ENCODE data around the gene C16orf46. TPM values are rescaled to one million over a fixed set of nuclear protein-coding genes. Genes with fewer than 3 reads are reported as not detected.

C16orf46 gene
- polyA plus RNA-seq, 1 donor from 2014 or later, result 8.7 TPM

Small RNAs within 50 kb of the gene (small RNA-seq; reads per million reads assigned to genes)
- 0 reads per million in 3 experiments for gene AC092718.3
- 0 reads per million in 3 experiments for gene RNU6-1191P

Other genes starting within 250 kb of the C16orf46 start
- 168 and 172 TPM in 2 replicates for gene CMC2, start 70.4 kb downstream of the C16orf46 start, polyA plus RNA-seq
- gene CENPN, start 70.0 kb downstream of the C16orf46 start, polyA plus RNA-seq, result 1.9 and 5.3 TPM in 2 replicates
- gene ATMIN, start 41.4 kb downstream of the C16orf46 start, polyA plus RNA-seq, result 62.3 and 75.9 TPM in 2 replicates
- gene GCSH, start 19.2 kb upstream of the C16orf46 start, polyA plus RNA-seq, result 66.0 and 81.8 TPM in 2 replicates
- gene BCO1, start 161.5 kb upstream of the C16orf46 start, polyA plus RNA-seq, result not detected in 2 replicates
- 8.7 and 9.1 TPM in 2 replicates for gene GAN, start 237.7 kb upstream of the C16orf46 start, polyA plus RNA-seq

Measured in neural cell (in vitro differentiated cells).